Gastroesophageal sphincter (tissue), 4 donors: Measurements from ENCODE around the gene PRKAR2B. TPM values are rescaled to one million over a fixed set of nuclear protein-coding genes. Genes with fewer than 3 reads are reported as not detected.
A peak's percentile ranks its signal among the peaks of the same experiment; 100 is the strongest.

ENCODE experiments used
- ATAC-seq: fragments of 150-250 bp; one replicate; pipeline ENCODE4 v1.9.1; 2016; ENCODE audit warnings: mild to moderate bottlenecking, moderate library complexity
- H3K27ac ChIP-seq, 4 donors: fragments of 200-600 bp; sonication (generic) in 3 of 4; 1 replicate in 3 of 4; 2 replicates in 1 of 4; pipeline ENCODE4 v1.5.1; 2016 to 2019
- H3K27me3 ChIP-seq: fragments of 200-600 bp; sonication (generic); one replicate; pipeline ENCODE4 v1.5.1; 2019
- H3K36me3 ChIP-seq, 2 donors: fragments of 200-600 bp; sonication (generic); one replicate each; pipeline ENCODE4 v1.5.1; 2019; ENCODE audit warnings: control low read depth in 1 of 2
- H3K4me1 ChIP-seq, 3 donors: fragments of 200-600 bp; sonication (generic); 1 replicate in 2 of 3; 2 replicates in 1 of 3; pipeline ENCODE4 v1.5.1; 2016 to 2019; ENCODE audit warnings: control low read depth in 2 of 3
- H3K4me3 ChIP-seq, 2 donors: fragments of 200-600 bp; sonication (generic); one replicate each; pipeline ENCODE4 v1.5.1; 2019; ENCODE audit warnings: mild to moderate bottlenecking in 1 of 2, moderate library complexity in 1 of 2
- H3K9me3 ChIP-seq, 3 donors: fragments of 200-600 bp; sonication (generic); one replicate each; pipeline ENCODE4 v1.5.1; 2017 to 2019; ENCODE audit warnings: control low read depth in 2 of 3
- EP300 ChIP-seq: sonication (generic); formaldehyde crosslinking; IDR thresholded peaks from one replicate; pipeline ENCODE4 v1.6.1; 2017; ENCODE audit warnings: antibody characterized with exemption, mild to moderate bottlenecking
- POLR2A ChIP-seq, 2 donors: fragments of 450-650 bp; IDR thresholded peaks; one replicate each; pipeline ENCODE4 v1.6.1; 2017; ENCODE audit warnings: antibody characterized with exemption in 2 of 2, mild to moderate bottlenecking in 2 of 2, moderate library complexity in 1 of 2
- POLR2AphosphoS5 ChIP-seq: sonication (generic); formaldehyde crosslinking; IDR thresholded peaks from one replicate; pipeline ENCODE4 v1.6.1; 2017; ENCODE audit warnings: antibody characterized with exemption
- WGBS, 2 donors: methylation state at CpG; one replicate each; pipeline ENCODE4 v1.1.5; 2018; ENCODE audit warnings: low coverage in 1 of 2; 5-methylcytosine and 5-hydroxymethylcytosine counted together
- total RNA-seq, 4 donors: library from RNA; depleted of rRNA; stranded (reverse); fragments of >200 nt; gene quantifications; one replicate each; pipeline ENCODE4 v1.1.0, GENCODE V29; 2016
- TF ChIP-seq, protein P1 (sequence below), 4 experiments: fragments of 200-600 bp in 2 of 4; fragments of 450-650 bp in 2 of 4; sonication (generic) in 1 of 4; IDR thresholded peaks; one replicate each; pipeline ENCODE4 v1.5.1; 2017 to 2019; ENCODE audit warnings: antibody characterized with exemption in 4 of 4, mild to moderate bottlenecking in 2 of 4, moderate library complexity in 2 of 4

PRKAR2B gene
- total RNA-seq, 4 donors from 2014 or later: 83.5 to 160 (median 119) TPM

GRCh38 chr7:107047902-107048782 is 3.6 kb downstream of the PRKAR2B start:
- ATAC-seq: no peak
- no peak overlapping the region for H3K27ac ChIP-seq
- no peaks in the 10 kb centered on the region for H3K9me3 ChIP-seq
- H3K27me3 ChIP-seq: no peaks in the 10 kb centered on the region
- 79 to 88% methylated on average over 6 to 10 of the region's 10 CpGs for WGBS, 2 donors
- H3K4me1 ChIP-seq: peaks cover 0 to 80% (median 7%) of the 10 kb centered on the region in 3 donors
- TF ChIP-seq EP300 (no peak), POLR2AphosphoS5 (no peak), POLR2A (IDR thresholded peaks at IDR 0.05) (no peak)
- TF ChIP-seq, protein P1, sequence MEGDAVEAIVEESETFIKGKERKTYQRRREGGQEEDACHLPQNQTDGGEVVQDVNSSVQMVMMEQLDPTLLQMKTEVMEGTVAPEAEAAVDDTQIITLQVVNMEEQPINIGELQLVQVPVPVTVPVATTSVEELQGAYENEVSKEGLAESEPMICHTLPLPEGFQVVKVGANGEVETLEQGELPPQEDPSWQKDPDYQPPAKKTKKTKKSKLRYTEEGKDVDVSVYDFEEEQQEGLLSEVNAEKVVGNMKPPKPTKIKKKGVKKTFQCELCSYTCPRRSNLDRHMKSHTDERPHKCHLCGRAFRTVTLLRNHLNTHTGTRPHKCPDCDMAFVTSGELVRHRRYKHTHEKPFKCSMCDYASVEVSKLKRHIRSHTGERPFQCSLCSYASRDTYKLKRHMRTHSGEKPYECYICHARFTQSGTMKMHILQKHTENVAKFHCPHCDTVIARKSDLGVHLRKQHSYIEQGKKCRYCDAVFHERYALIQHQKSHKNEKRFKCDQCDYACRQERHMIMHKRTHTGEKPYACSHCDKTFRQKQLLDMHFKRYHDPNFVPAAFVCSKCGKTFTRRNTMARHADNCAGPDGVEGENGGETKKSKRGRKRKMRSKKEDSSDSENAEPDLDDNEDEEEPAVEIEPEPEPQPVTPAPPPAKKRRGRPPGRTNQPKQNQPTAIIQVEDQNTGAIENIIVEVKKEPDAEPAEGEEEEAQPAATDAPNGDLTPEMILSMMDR (IDR thresholded peaks at IDR 0.05): no peak
- H3K4me3 ChIP-seq: no peak overlapping the region
- no peaks in the 10 kb centered on the region for H3K36me3 ChIP-seq

- Histone ChIP-seq H3K36me3 (no peaks in the 10 kb centered on the region), H3K27me3 (no peaks in the 10 kb centered on the region), H3K9me3 (no peaks in the 10 kb centered on the region), H3K4me3 (no peak overlapping the region), H3K4me1 (peaks cover 0 to 81% (median 7%) of the 10 kb centered on the region in 3 donors), H3K27ac (no peak overlapping the region)
- WGBS, 2 donors: 93 to 95% methylated on average over 4 of the region's 4 CpGs
- TF ChIP-seq, protein P1 (IDR thresholded peaks at IDR 0.05): no peak
- TF ChIP-seq EP300: no peak
- TF ChIP-seq POLR2A (IDR thresholded peaks at IDR 0.05): no peak
- no peak for TF ChIP-seq POLR2AphosphoS5
- ATAC-seq: no peak
Observed at GRCh38 chr7:107048783-107049418, 4.4 kb downstream of the PRKAR2B start.

DNA sequence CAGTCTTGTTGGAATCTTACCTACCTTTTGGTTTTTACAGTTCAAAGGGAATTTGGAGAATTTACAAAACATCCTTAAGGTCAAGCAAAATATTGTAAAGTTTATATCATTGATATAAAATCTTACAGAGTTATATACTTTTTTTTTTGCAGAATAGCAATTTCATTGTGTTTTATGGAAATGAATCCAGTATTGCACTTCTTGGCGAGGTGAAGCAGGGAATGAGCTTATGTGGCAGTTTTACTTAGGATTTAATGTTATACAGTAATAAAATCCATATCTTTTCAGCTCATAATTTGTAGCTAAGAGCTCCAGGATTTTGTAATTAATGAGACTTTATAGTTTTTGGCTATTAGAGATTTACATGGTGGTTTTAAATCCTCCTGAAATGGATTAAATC is 5.0 kb downstream of the PRKAR2B start:
- Histone ChIP-seq H3K4me1 (peaks cover 0 to 81% (median 7%) of the 10 kb centered on the region in 3 donors), H3K27me3 (no peaks in the 10 kb centered on the region), H3K4me3 (no peak overlapping the region), H3K36me3 (no peaks in the 10 kb centered on the region), H3K27ac (no peak overlapping the region), H3K9me3 (no peaks in the 10 kb centered on the region)
- WGBS, 2 donors: 94 to 100% methylated on average over 1 of the region's 1 CpG
- no peak for ATAC-seq
- TF ChIP-seq EP300: no peak
- TF ChIP-seq POLR2A (IDR thresholded peaks at IDR 0.05): no peak
- TF ChIP-seq, protein P1 (IDR thresholded peaks at IDR 0.05): no peak
- no peak for TF ChIP-seq POLR2AphosphoS5

DNA sequence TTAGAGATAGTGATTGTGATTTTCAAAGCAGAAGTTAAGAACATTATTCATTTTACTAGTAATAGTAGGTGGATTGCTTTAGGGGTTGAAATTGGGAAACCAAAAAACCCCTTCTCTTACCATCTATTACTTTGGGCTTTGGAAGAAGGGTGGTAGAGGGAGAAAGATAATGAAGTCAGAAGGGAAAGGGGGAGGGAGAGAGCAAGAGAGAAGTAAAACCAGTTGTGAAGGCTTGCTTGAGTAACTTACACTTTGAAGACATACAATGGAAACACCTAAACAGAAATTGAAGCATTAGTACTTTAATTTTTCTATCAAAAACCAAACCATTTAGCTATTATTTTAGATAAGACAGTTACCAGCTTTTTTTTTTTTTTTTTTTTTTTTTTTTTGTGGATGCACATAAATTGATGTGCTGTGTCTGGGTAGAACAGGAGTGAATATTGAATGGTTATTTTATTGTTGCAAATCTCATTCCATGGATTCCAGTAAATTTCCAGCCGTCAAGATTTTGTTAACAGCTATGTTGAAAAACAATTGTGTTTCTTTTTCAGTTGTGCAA is 5.5 kb downstream of the PRKAR2B start:
- WGBS, 2 donors: 67 to 100% methylated on average over 1 of the region's 1 CpG
- H3K4me1 ChIP-seq: peaks cover 0 to 78% (median 7%) of the 10 kb centered on the region in 3 donors
- H3K9me3 ChIP-seq: no peaks in the 10 kb centered on the region
- H3K36me3 ChIP-seq: no peaks in the 10 kb centered on the region
- H3K27ac ChIP-seq: peak overlapping the region in 1 of 4 donors; percentile 81
- TF ChIP-seq POLR2AphosphoS5 (no peak), POLR2A (IDR thresholded peaks at IDR 0.05) (no peak), EP300 (no peak)
- TF ChIP-seq, protein P1 (IDR thresholded peaks at IDR 0.05): no peak
- no peak for ATAC-seq
- no peaks in the 10 kb centered on the region for H3K27me3 ChIP-seq
- H3K4me3 ChIP-seq: no peak overlapping the region
